Astrocyte (in vitro differentiated cells and primary cell): ENCODE measurements around the gene GRPEL2. TPM values are rescaled to one million over a fixed set of nuclear protein-coding genes. Genes with fewer than 3 reads are reported as not detected.
A peak's percentile ranks its signal among the peaks of the same experiment; 100 is the strongest.

ENCODE experiments used
- DNase-seq: peaks from one replicate; pipeline ENCODE4 v3.0.0-alpha.2; 2010; ENCODE audit warnings: low read depth
- FAIRE-seq: peaks from 2 replicates; lab custom pipeline; 2011; peaks lifted over from hg19 to GRCh38; lab: Jason Lieb, UNC
- H2AFZ ChIP-seq: 2 replicates; pipeline ENCODE4 v1.6.0; 2012; ENCODE audit warnings: low read depth, low read length, inconsistent platforms
- H3K27ac ChIP-seq: 2 replicates; pipeline ENCODE4 v1.5.1; 2011; ENCODE audit warnings: low read depth, low read length, inconsistent platforms
- H3K27me3 ChIP-seq: 2 replicates; pipeline ENCODE4 v1.6.0; 2011; ENCODE audit warnings: low read length, inconsistent platforms; ENCODE audit not compliant: insufficient read depth
- H3K36me3 ChIP-seq: 2 replicates; pipeline ENCODE4 v1.5.1; 2011; ENCODE audit warnings: low read length, inconsistent platforms; ENCODE audit not compliant: insufficient read depth
- H3K4me1 ChIP-seq: 2 replicates; pipeline ENCODE4 v1.5.1; 2011; ENCODE audit warnings: low read length, inconsistent platforms; ENCODE audit not compliant: insufficient read depth
- H3K4me2 ChIP-seq: 2 replicates; pipeline ENCODE4 v1.6.0; 2012; ENCODE audit warnings: low read length, inconsistent platforms
- H3K4me3 ChIP-seq: 2 replicates; pipeline ENCODE4 v1.5.1; 2011; ENCODE audit warnings: low read depth, mild to moderate bottlenecking, low read length, inconsistent platforms; ENCODE audit not compliant: insufficient read depth
- H3K79me2 ChIP-seq: 2 replicates; pipeline ENCODE4 v1.6.0; 2012; ENCODE audit warnings: mild to moderate bottlenecking, low read length, inconsistent platforms; ENCODE audit not compliant: insufficient read depth
- H3K9ac ChIP-seq: 2 replicates; pipeline ENCODE4 v1.6.0; 2012; ENCODE audit warnings: mild to moderate bottlenecking, low read length, inconsistent platforms
- H3K9me3 ChIP-seq: 2 replicates; pipeline ENCODE4 v1.5.1; 2012; ENCODE audit warnings: low read depth, mild to moderate bottlenecking, low read length, inconsistent platforms; ENCODE audit not compliant: insufficient read depth
- H4K20me1 ChIP-seq: 2 replicates; pipeline ENCODE4 v1.6.0; 2012; ENCODE audit warnings: low read length, inconsistent platforms; ENCODE audit not compliant: insufficient read depth
- H3K27ac Mint-ChIP-seq: one replicate; pipeline ENCODE4 v1.8.0; 2021; ENCODE audit warnings: mild to moderate bottlenecking, mixed read lengths; ENCODE audit not compliant: unreplicated experiment
- H3K27me3 Mint-ChIP-seq: one replicate; pipeline ENCODE4 v1.8.0; 2021; ENCODE audit warnings: low read depth, mixed read lengths; ENCODE audit not compliant: unreplicated experiment
- H3K36me3 Mint-ChIP-seq: one replicate; pipeline ENCODE4 v1.8.0; 2021; ENCODE audit warnings: low read depth, mixed read lengths; ENCODE audit not compliant: unreplicated experiment
- H3K4me1 Mint-ChIP-seq: one replicate; pipeline ENCODE4 v1.8.0; 2021; ENCODE audit warnings: low read depth, mixed read lengths; ENCODE audit not compliant: unreplicated experiment
- H3K4me3 Mint-ChIP-seq: one replicate; pipeline ENCODE4 v1.8.0; 2021; ENCODE audit warnings: mild to moderate bottlenecking, moderate library complexity, mixed read lengths; ENCODE audit not compliant: unreplicated experiment
- H3K9me3 Mint-ChIP-seq: one replicate; pipeline ENCODE4 v1.8.0; 2021; ENCODE audit warnings: mild to moderate bottlenecking, mixed read lengths; ENCODE audit not compliant: unreplicated experiment
- CTCF ChIP-seq: IDR thresholded peaks from 2 replicates; pipeline ENCODE4 v1.5.1; 2011; ENCODE audit warnings: low read depth, mild to moderate bottlenecking, inconsistent platforms, low read length, moderate library complexity; ENCODE audit not compliant: insufficient read depth
- EZH2 ChIP-seq: IDR thresholded peaks from 2 replicates; pipeline ENCODE4 v1.6.1; 2012; ENCODE audit warnings: mild to moderate bottlenecking, low read length, inconsistent platforms; ENCODE audit not compliant: insufficient read depth
- total RNA-seq: library from RNA; stranded (reverse); gene quantifications from 2 replicates; pipeline ENCODE4 v1.2.1, GENCODE V29; 2021

Gene GRPEL2
- total RNA-seq, 1 donor from 2014 or later, result 26.0 TPM

- Histone ChIP-seq H2AFZ (no peak overlapping the region), H3K36me3 (no peaks in the 10 kb centered on the region), H3K79me2 (no peaks in the 10 kb centered on the region), H3K4me3 (no peak overlapping the region), H3K9ac (no peak overlapping the region), H3K4me2 (no peak overlapping the region), H3K27me3 (no peaks in the 10 kb centered on the region), H3K27ac (no peak overlapping the region), H3K4me1 (peaks cover 18% of the 10 kb centered on the region), H3K9me3 (no peaks in the 10 kb centered on the region), H4K20me1 (no peaks in the 10 kb centered on the region)
- H3K9me3 Mint-ChIP-seq, result no peaks in the 10 kb centered on the region
- no peak overlapping the region for H3K27ac Mint-ChIP-seq
- no peak overlapping the region for H3K4me3 Mint-ChIP-seq
- DNase-seq, result no peak
- peaks cover 50% of the 10 kb centered on the region for H3K4me1 Mint-ChIP-seq
- no peak for TF ChIP-seq CTCF
- TF ChIP-seq EZH2, result no peak
- no peaks in the 10 kb centered on the region for H3K27me3 Mint-ChIP-seq
- no peak for FAIRE-seq
- no peaks in the 10 kb centered on the region for H3K36me3 Mint-ChIP-seq
These were observed 40.9 kb downstream of the GRPEL2 start for GRCh38 chr5:149386166-149386565.

- H3K79me2 ChIP-seq, result no peaks in the 10 kb centered on the region
- H2AFZ ChIP-seq, result no peak overlapping the region
- no peaks in the 10 kb centered on the region for H3K27me3 Mint-ChIP-seq
- H3K4me1 Mint-ChIP-seq, result peaks cover 50% of the 10 kb centered on the region
- DNase-seq, result peak; percentile 46
- H3K9me3 Mint-ChIP-seq, result no peaks in the 10 kb centered on the region
- no peaks in the 10 kb centered on the region for H4K20me1 ChIP-seq
- H3K27ac ChIP-seq, result no peak overlapping the region
- peaks cover 16% of the 10 kb centered on the region for H3K4me1 ChIP-seq
- no peak for FAIRE-seq
- no peak overlapping the region for H3K4me2 ChIP-seq
- no peaks in the 10 kb centered on the region for H3K27me3 ChIP-seq
- H3K9me3 ChIP-seq, result no peaks in the 10 kb centered on the region
- H3K36me3 ChIP-seq, result no peaks in the 10 kb centered on the region
- H3K4me3 ChIP-seq, result no peak overlapping the region
- no peak overlapping the region for H3K4me3 Mint-ChIP-seq
- TF ChIP-seq EZH2 (no peak), CTCF (no peak)
- H3K9ac ChIP-seq, result no peak overlapping the region
- no peaks in the 10 kb centered on the region for H3K36me3 Mint-ChIP-seq
- peak overlapping the region; percentile 89 for H3K27ac Mint-ChIP-seq
These were observed 41.9 kb downstream of the GRPEL2 start for GRCh38 chr5:149387081-149387631.

GRCh38 chr5:149387982-149388381, 42.7 kb downstream of the GRPEL2 start:
- H2AFZ ChIP-seq, result no peak overlapping the region
- no peak overlapping the region for H3K4me3 ChIP-seq
- no peak overlapping the region for H3K9ac ChIP-seq
- no peaks in the 10 kb centered on the region for H3K27me3 ChIP-seq
- peaks cover 17% of the 10 kb centered on the region for H3K4me1 ChIP-seq
- FAIRE-seq, result no peak
- Mint-ChIP-seq H3K9me3 (peaks cover 2% of the 10 kb centered on the region), H3K4me3 (peak overlapping the region; percentile 40), H3K27ac (peak overlapping the region; percentile 89), H3K36me3 (no peaks in the 10 kb centered on the region), H3K27me3 (no peaks in the 10 kb centered on the region), H3K4me1 (peaks cover 50% of the 10 kb centered on the region)
- H3K27ac ChIP-seq, result no peak overlapping the region
- H3K79me2 ChIP-seq, result no peaks in the 10 kb centered on the region
- no peaks in the 10 kb centered on the region for H3K9me3 ChIP-seq
- DNase-seq, result peak; percentile 58
- no peaks in the 10 kb centered on the region for H3K36me3 ChIP-seq
- H4K20me1 ChIP-seq, result no peaks in the 10 kb centered on the region
- peak overlapping the region; percentile 26 for H3K4me2 ChIP-seq
- TF ChIP-seq CTCF (no peak), EZH2 (no peak)
